Caco-2 (cell line): Measurements from ENCODE around the gene GLIS1. TPM values are rescaled to one million over a fixed set of nuclear protein-coding genes. Genes with fewer than 3 reads are reported as not detected.

Source experiments
- BruUV-seq: library from RNA; stranded (reverse); fragments of 400-500 nt; replicated peaks from 2 replicates; lab custom pipeline; 2021; lab: Mats Ljungman, UMichigan
- CTCF ChIA-PET: fragments of 300-600 bp; sonication (Branson Sonifier 250); formaldehyde crosslinking; loops from one replicate; lab custom pipeline; 2022; ENCODE audit warnings: antibody characterized with exemption; lab: Charles Lee
- POLR2A ChIA-PET: fragments of 300-600 bp; sonication (Branson Sonifier 250); formaldehyde crosslinking; loops from one replicate; lab custom pipeline; 2022; ENCODE audit warnings: antibody characterized with exemption; lab: Charles Lee
- DNase-seq, 2 experiments: peaks; one replicate each; pipeline versions ENCODE4 v3.0.0 to v3.0.0-alpha.2; 2020 to 2022
- H3K27me3 ChIP-seq: replicated peaks from 2 replicates; pipeline ENCODE4 v1.6.0; 2011; ENCODE audit warnings: low read length; ENCODE audit not compliant: control insufficient read depth, insufficient read depth
- H3K36me3 ChIP-seq: 2 replicates; pipeline ENCODE4 v1.5.1; 2011; ENCODE audit warnings: low read length; ENCODE audit not compliant: control insufficient read depth, insufficient read depth
- H3K4me1 ChIP-seq: fragments of 250-450 bp; sonication (Bioruptor Pico); 2 replicates; pipeline ENCODE4 v1.5.1; 2020; ENCODE audit warnings: mild to moderate bottlenecking
- H3K4me3 ChIP-seq: 2 replicates; pipeline ENCODE4 v1.5.1; 2011; ENCODE audit warnings: low read depth, mild to moderate bottlenecking, control low read depth, low read length
- H3K9me3 ChIP-seq: fragments of 250-450 bp; sonication (Bioruptor Pico); 2 replicates; pipeline ENCODE4 v1.5.1; 2020; ENCODE audit warnings: mild to moderate bottlenecking, moderate library complexity
- H3K27ac Mint-ChIP-seq: one replicate; pipeline ENCODE4 v1.8.0; 2022; ENCODE audit warnings: mixed read lengths; ENCODE audit not compliant: unreplicated experiment
- H3K27me3 Mint-ChIP-seq: one replicate; pipeline ENCODE4 v1.8.0; 2022; ENCODE audit warnings: mixed read lengths; ENCODE audit not compliant: insufficient read depth, unreplicated experiment
- H3K36me3 Mint-ChIP-seq: one replicate; pipeline ENCODE4 v1.8.0; 2022; ENCODE audit warnings: mild to moderate bottlenecking, mixed read lengths; ENCODE audit not compliant: insufficient read depth, unreplicated experiment
- H3K4me1 Mint-ChIP-seq: one replicate; pipeline ENCODE4 v1.8.0; 2022; ENCODE audit warnings: low read depth, mixed read lengths; ENCODE audit not compliant: unreplicated experiment
- H3K4me3 Mint-ChIP-seq: one replicate; pipeline ENCODE4 v1.8.0; 2022; ENCODE audit warnings: mild to moderate bottlenecking, moderate library complexity, mixed read lengths; ENCODE audit not compliant: unreplicated experiment
- H3K9me3 Mint-ChIP-seq: one replicate; pipeline ENCODE4 v1.8.0; 2022; ENCODE audit warnings: mixed read lengths; ENCODE audit not compliant: unreplicated experiment
- intact Hi-C: fragments of 100-400 bp; cut with micrococcal nuclease; formaldehyde crosslinking; loops from one replicate; pipeline ENCODE4 v1.10.0; 2022; ENCODE audit not compliant: unreplicated experiment
- total RNA-seq: library from RNA; stranded (reverse); gene quantifications from 2 replicates; pipeline ENCODE4 v1.2.3, GENCODE V29; 2022
- TF ChIP-seq, protein P1 (sequence below), 2 experiments: fragments of 200-600 bp in 1 of 2; IDR thresholded peaks; 1 replicate in 1 of 2; 2 replicates in 1 of 2; pipeline versions ENCODE4 v1.5.1 to v1.8.0; 2011 to 2022; ENCODE audit warnings: antibody characterized with exemption in 1 of 2, control low read depth in 1 of 2, inconsistent platforms in 1 of 2, low read depth in 1 of 2, low read length in 1 of 2, mild to moderate bottlenecking in 1 of 2, moderate library complexity in 1 of 2; ENCODE audit not compliant: insufficient read depth in 1 of 2, severe bottlenecking in 1 of 2, unreplicated experiment in 1 of 2

GLIS1 gene
- total RNA-seq, 1 experiment from 2014 or later, result not detected

DNA sequence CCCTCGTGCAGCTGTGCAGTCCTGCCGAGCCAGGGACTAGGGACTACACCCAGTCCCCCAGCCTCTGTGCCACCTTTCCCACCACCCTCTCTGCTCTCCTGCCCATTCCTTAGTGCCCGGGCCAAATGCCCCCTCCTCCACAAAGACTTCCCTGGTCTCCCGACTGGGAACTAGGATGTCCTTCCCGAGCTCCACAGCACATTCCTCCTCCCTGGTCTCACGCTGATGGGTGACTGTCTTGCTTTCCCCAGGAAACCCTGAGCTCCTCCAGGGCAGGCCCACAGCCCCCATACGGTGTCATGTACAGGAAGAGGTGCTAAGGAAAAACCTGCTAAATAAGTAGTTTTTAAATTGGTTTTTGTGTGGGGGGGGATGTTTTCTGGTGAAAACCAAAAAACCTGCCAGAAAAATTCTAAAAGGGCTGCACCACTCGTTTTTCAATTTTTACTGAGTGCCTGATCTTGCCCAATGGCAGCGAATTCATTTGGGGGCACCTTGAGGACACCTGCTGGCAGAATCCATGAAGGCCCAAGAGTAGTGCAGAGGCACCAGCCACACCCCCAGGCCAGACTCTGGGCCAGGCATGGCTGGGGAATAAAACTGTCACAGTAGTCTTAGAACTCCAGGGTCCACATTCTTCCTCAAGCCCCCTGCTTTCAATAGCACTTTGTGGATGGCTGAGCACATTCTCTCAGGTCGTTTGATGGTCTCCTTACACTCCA, 50.4 kb downstream of the GLIS1 start:
- TF ChIP-seq, protein P1, sequence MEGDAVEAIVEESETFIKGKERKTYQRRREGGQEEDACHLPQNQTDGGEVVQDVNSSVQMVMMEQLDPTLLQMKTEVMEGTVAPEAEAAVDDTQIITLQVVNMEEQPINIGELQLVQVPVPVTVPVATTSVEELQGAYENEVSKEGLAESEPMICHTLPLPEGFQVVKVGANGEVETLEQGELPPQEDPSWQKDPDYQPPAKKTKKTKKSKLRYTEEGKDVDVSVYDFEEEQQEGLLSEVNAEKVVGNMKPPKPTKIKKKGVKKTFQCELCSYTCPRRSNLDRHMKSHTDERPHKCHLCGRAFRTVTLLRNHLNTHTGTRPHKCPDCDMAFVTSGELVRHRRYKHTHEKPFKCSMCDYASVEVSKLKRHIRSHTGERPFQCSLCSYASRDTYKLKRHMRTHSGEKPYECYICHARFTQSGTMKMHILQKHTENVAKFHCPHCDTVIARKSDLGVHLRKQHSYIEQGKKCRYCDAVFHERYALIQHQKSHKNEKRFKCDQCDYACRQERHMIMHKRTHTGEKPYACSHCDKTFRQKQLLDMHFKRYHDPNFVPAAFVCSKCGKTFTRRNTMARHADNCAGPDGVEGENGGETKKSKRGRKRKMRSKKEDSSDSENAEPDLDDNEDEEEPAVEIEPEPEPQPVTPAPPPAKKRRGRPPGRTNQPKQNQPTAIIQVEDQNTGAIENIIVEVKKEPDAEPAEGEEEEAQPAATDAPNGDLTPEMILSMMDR (IDR thresholded peaks at IDR 0.05; ENCODE audit: insufficient read depth in 1 of 2, low read depth in 1 of 2, low read length in 1 of 2, severe bottlenecking in 1 of 2, unreplicated experiment in 1 of 2), result no peak
- POLR2A ChIA-PET, result no interaction called here
- no peak overlapping the region for H3K4me3 Mint-ChIP-seq
- H3K4me1 Mint-ChIP-seq, result peaks cover 23% of the 10 kb centered on the region
- CTCF ChIA-PET, result no interaction called here
- no peak overlapping the region for H3K27ac Mint-ChIP-seq
- peaks cover 17% of the 10 kb centered on the region for H3K4me1 ChIP-seq
- peaks cover 2% of the 10 kb centered on the region for H3K27me3 Mint-ChIP-seq
- no peaks in the 10 kb centered on the region for H3K36me3 ChIP-seq
- H3K9me3 ChIP-seq, result no peaks in the 10 kb centered on the region
- no peak overlapping the region for H3K4me3 ChIP-seq
- H3K27me3 ChIP-seq, result no peaks in the 10 kb centered on the region
- peak in 1 of 2 experiments; percentile 9 for DNase-seq
- H3K9me3 Mint-ChIP-seq, result no peaks in the 10 kb centered on the region
- no TSS peak for BruUV-seq
- intact Hi-C loops, result no loop called here
- no peaks in the 10 kb centered on the region for H3K36me3 Mint-ChIP-seq

DNA sequence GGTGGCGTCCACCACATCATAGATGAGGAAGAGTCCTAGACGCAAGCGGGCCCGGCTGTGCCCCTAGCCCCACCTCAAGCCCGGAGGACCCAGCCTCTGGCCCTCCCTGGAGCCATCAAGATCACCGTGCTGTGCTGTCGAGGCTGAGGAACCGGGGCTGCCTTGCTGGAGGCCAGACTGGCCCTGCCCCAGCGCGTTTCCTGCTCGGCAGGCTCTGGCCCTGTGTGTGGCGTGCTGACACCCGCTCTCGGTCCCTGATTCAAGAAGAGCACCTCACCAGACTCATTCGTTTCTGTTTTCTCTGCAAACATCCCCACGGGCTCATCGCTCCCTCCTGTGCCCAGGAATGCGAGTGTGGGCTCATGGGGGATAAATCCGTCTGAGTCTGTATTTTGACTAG, 51.1 kb downstream of the GLIS1 start:
- Histone ChIP-seq H3K27me3 (no peaks in the 10 kb centered on the region), H3K4me3 (no peak overlapping the region), H3K4me1 (peaks cover 17% of the 10 kb centered on the region), H3K9me3 (no peaks in the 10 kb centered on the region), H3K36me3 (no peaks in the 10 kb centered on the region)
- intact Hi-C loops, result no loop called here
- no TSS peak for BruUV-seq
- Mint-ChIP-seq H3K4me3 (no peak overlapping the region), H3K9me3 (no peaks in the 10 kb centered on the region), H3K27me3 (peaks cover 2% of the 10 kb centered on the region), H3K4me1 (peaks cover 23% of the 10 kb centered on the region), H3K27ac (no peak overlapping the region), H3K36me3 (no peaks in the 10 kb centered on the region)
- ChIA-PET CTCF (no interaction called here), POLR2A (no interaction called here)
- DNase-seq, result no peak
- TF ChIP-seq, protein P1 (IDR thresholded peaks at IDR 0.05; ENCODE audit: insufficient read depth in 1 of 2, low read depth in 1 of 2, low read length in 1 of 2, severe bottlenecking in 1 of 2, unreplicated experiment in 1 of 2), result no peak

DNA sequence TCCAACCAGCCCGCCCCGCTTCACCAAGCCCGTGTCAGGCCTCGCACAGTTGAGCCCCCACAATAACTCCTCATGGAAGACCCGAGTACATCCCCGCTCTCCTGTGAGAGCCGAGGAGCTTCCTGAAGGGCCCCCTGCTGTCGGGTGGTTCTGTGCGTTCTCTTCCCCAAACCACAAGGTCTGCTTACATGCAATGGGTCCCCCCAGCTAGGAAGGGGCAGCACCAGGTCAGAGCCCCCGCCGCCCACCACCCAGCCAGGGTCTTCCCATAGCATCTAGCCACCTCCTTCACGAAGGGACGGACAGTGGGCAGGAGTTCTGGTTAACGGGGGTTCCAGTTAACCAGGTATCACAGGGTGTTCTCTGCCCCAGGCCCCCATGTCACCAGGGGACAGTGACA, 51.5 kb downstream of the GLIS1 start:
- Mint-ChIP-seq H3K27me3 (peaks cover 2% of the 10 kb centered on the region), H3K9me3 (no peaks in the 10 kb centered on the region), H3K27ac (no peak overlapping the region), H3K36me3 (no peaks in the 10 kb centered on the region), H3K4me1 (peaks cover 23% of the 10 kb centered on the region), H3K4me3 (no peak overlapping the region)
- no peaks in the 10 kb centered on the region for H3K9me3 ChIP-seq
- H3K36me3 ChIP-seq, result no peaks in the 10 kb centered on the region
- BruUV-seq, result no TSS peak
- POLR2A ChIA-PET, result no interaction called here
- H3K4me1 ChIP-seq, result peaks cover 17% of the 10 kb centered on the region
- no peak overlapping the region for H3K4me3 ChIP-seq
- H3K27me3 ChIP-seq, result no peaks in the 10 kb centered on the region
- CTCF ChIA-PET, result no interaction called here
- no peak for DNase-seq
- intact Hi-C loops, result no loop called here
- TF ChIP-seq, protein P1 (IDR thresholded peaks at IDR 0.05; ENCODE audit: insufficient read depth in 1 of 2, low read depth in 1 of 2, low read length in 1 of 2, severe bottlenecking in 1 of 2, unreplicated experiment in 1 of 2), result no peak
